Uterus (tissue), 4 donors: Measurements from ENCODE around the gene STX11. TPM values are rescaled to one million over a fixed set of nuclear protein-coding genes. Genes with fewer than 3 reads are reported as not detected.

Experiments
- DNase-seq, 2 donors: peaks; one replicate each; pipeline ENCODE4 v3.0.0-alpha.2; 2019 to 2020
- H3K27ac ChIP-seq, 2 donors: fragments of 200-600 bp; sonication (generic); 1 replicate in 1 of 2; 2 replicates in 1 of 2; pipeline ENCODE4 v1.5.1; 2016 to 2018
- H3K27me3 ChIP-seq, 2 donors: fragments of 200-600 bp; sonication (generic); one replicate each; pipeline ENCODE4 v1.5.1; 2018 to 2019; ENCODE audit warnings: control low read depth in 1 of 2
- H3K36me3 ChIP-seq, 2 donors: fragments of 200-600 bp; sonication (generic); one replicate each; pipeline ENCODE4 v1.5.1; 2019; ENCODE audit warnings: control low read depth in 1 of 2
- H3K4me1 ChIP-seq, 2 donors: fragments of 200-600 bp; sonication (generic); one replicate each; pipeline ENCODE4 v1.5.1; 2018 to 2019; ENCODE audit warnings: control low read depth in 1 of 2
- H3K4me3 ChIP-seq, 2 donors: fragments of 200-600 bp; sonication (generic); 1 replicate in 1 of 2; 2 replicates in 1 of 2; pipeline ENCODE4 v1.5.1; 2018 to 2019; ENCODE audit warnings: mild to moderate bottlenecking in 1 of 2
- H3K9me3 ChIP-seq, 2 donors: fragments of 200-600 bp; sonication (generic); one replicate each; pipeline ENCODE4 v1.5.1; 2019; ENCODE audit warnings: control low read depth in 1 of 2
- POLR2A ChIP-seq, 2 donors: fragments of 450-650 bp; IDR thresholded peaks; one replicate each; pipeline ENCODE4 v1.6.1; 2016; ENCODE audit warnings: antibody characterized with exemption in 2 of 2, mild to moderate bottlenecking in 1 of 2, moderate library complexity in 1 of 2
- intact Hi-C: fragments of 100-400 bp; cut with DNase I; formaldehyde crosslinking; loops from one replicate; pipeline ENCODE4 v1.15.1; 2023; ENCODE audit warnings: low total_unique reads
- total RNA-seq, 4 donors: library from RNA; depleted of rRNA in 3 of 4; stranded (reverse); fragments of >200 nt in 3 of 4; gene quantifications; one replicate each; pipeline versions ENCODE4 v1.1.0 to v1.2.4, GENCODE V29; 2014 to 2023
- TF ChIP-seq, protein P1 (sequence below), 4 experiments: fragments of 200-600 bp in 2 of 4; fragments of 450-650 bp in 2 of 4; sonication (generic) in 2 of 4; IDR thresholded peaks; one replicate each; pipeline ENCODE4 v1.5.1; 2016 to 2019; ENCODE audit warnings: antibody characterized with exemption in 4 of 4, mild to moderate bottlenecking in 2 of 4, moderate library complexity in 1 of 4
- donor health status: DM: yes; HTN: yes; CAD: no.

Gene STX11
- total RNA-seq, 4 donors from 2014 or later, result 0.77 to 6.2 (median 1.9) TPM

DNA sequence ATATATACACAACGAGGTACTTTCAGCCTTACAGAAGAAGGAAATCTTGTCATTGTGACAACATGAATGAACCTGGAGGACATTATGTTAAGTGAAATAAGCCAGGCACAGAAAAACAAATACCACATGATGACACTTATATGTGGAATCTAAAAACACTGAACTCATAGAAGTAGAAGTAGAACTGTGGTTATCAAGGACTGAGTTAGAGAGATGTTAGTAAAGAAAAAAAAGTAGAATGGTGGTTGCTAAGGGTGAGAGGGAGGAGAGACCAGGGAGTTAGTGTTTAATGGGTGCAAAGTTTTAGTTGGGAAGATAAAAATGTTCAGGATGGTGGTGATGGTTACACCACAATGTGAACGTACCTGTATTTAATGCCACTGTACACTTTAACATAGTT lies 4.8 kb upstream of the STX11 start:
- Histone ChIP-seq H3K27me3 (no peaks in the 10 kb centered on the region), H3K36me3 (no peaks in the 10 kb centered on the region), H3K4me3 (no peak overlapping the region), H3K9me3 (no peaks in the 10 kb centered on the region), H3K4me1 (no peaks in the 10 kb centered on the region), H3K27ac (no peak overlapping the region)
- TF ChIP-seq, protein P1, sequence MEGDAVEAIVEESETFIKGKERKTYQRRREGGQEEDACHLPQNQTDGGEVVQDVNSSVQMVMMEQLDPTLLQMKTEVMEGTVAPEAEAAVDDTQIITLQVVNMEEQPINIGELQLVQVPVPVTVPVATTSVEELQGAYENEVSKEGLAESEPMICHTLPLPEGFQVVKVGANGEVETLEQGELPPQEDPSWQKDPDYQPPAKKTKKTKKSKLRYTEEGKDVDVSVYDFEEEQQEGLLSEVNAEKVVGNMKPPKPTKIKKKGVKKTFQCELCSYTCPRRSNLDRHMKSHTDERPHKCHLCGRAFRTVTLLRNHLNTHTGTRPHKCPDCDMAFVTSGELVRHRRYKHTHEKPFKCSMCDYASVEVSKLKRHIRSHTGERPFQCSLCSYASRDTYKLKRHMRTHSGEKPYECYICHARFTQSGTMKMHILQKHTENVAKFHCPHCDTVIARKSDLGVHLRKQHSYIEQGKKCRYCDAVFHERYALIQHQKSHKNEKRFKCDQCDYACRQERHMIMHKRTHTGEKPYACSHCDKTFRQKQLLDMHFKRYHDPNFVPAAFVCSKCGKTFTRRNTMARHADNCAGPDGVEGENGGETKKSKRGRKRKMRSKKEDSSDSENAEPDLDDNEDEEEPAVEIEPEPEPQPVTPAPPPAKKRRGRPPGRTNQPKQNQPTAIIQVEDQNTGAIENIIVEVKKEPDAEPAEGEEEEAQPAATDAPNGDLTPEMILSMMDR (IDR thresholded peaks at IDR 0.05), result no peak
- TF ChIP-seq POLR2A (IDR thresholded peaks at IDR 0.05), result no peak
- DNase-seq, result no peak
- intact Hi-C loops, result no loop called here

- H3K27ac ChIP-seq, result no peak overlapping the region
- no peak overlapping the region for H3K4me3 ChIP-seq
- no peaks in the 10 kb centered on the region for H3K36me3 ChIP-seq
- H3K4me1 ChIP-seq, result no peaks in the 10 kb centered on the region
- TF ChIP-seq, protein P1 (IDR thresholded peaks at IDR 0.05), result no peak
- TF ChIP-seq POLR2A (IDR thresholded peaks at IDR 0.05), result no peak
- no peaks in the 10 kb centered on the region for H3K27me3 ChIP-seq
- intact Hi-C loops, result no loop called here
- no peak for DNase-seq
- no peaks in the 10 kb centered on the region for H3K9me3 ChIP-seq
Measured at GRCh38 chr6:144148886-144149285, 1.4 kb upstream of the STX11 start.

- intact Hi-C loops, result no loop called here
- Histone ChIP-seq H3K27ac (no peak overlapping the region), H3K4me3 (no peak overlapping the region), H3K36me3 (no peaks in the 10 kb centered on the region), H3K4me1 (no peaks in the 10 kb centered on the region), H3K9me3 (no peaks in the 10 kb centered on the region), H3K27me3 (no peaks in the 10 kb centered on the region)
- DNase-seq, result no peak
- TF ChIP-seq, protein P1 (IDR thresholded peaks at IDR 0.05), result no peak
Measured at GRCh38 chr6:144149558-144149893, 791 bp upstream of the STX11 start.

GRCh38 chr6:144150710-144151657 lies 667 bp downstream of the STX11 start:
- DNase-seq, result peak in 1 of 2 donors; percentile 20
- intact Hi-C loops, result no loop called here

GRCh38 chr6:144152334-144152900 lies 2.1 kb downstream of the STX11 start:
- Histone ChIP-seq H3K4me3 (no peak overlapping the region), H3K36me3 (no peaks in the 10 kb centered on the region), H3K9me3 (no peaks in the 10 kb centered on the region), H3K27me3 (no peaks in the 10 kb centered on the region), H3K27ac (no peak overlapping the region), H3K4me1 (no peaks in the 10 kb centered on the region)
- DNase-seq, result no peak
- no peak for TF ChIP-seq POLR2A (IDR thresholded peaks at IDR 0.05)
- TF ChIP-seq, protein P1 (IDR thresholded peaks at IDR 0.05), result no peak
- intact Hi-C loops, result no loop called here

More at GRCh38 chr6:144150710-144151657, 667 bp downstream of the STX11 start:
- TF ChIP-seq, protein P1 (IDR thresholded peaks at IDR 0.05), result no peak
- H3K27me3 ChIP-seq, result no peaks in the 10 kb centered on the region
- H3K27ac ChIP-seq, result peak overlapping the region; percentile 15 to 50
- no peaks in the 10 kb centered on the region for H3K4me1 ChIP-seq
- H3K36me3 ChIP-seq, result no peaks in the 10 kb centered on the region
- H3K4me3 ChIP-seq, result peak overlapping the region; percentile 29 to 64
- no peaks in the 10 kb centered on the region for H3K9me3 ChIP-seq
